Activated T-helper 1 cell treated with anti-CD3 and anti-CD28 coated beads, Interleukin-12 subunit alpha, Interleukin-12 subunit beta, Interleukin-2, Interleukin-4 antibody, amounts not matched to agents 30 ng/mL and 10 ng/mL and 1 ng/mL, durations not matched to agents 14 hours and 24 hours and 36 hours (primary cell): Measurements from ENCODE around the gene TMC1. TPM values are rescaled to one million over a fixed set of nuclear protein-coding genes. Genes with fewer than 3 reads are reported as not detected.
"Not testable (repeated sequence)": the region's sequence is repeated elsewhere in the genome, so short reads cannot be mapped to it uniquely, and the experiment has no call there.

Experiments used
- DNase-seq: peaks from one replicate; pipeline ENCODE4 v3.0.0; 2021; ENCODE audit warnings: low spot score
- H3K27ac Mint-ChIP-seq: one replicate; pipeline ENCODE4 v1.8.0; 2021; ENCODE audit warnings: mild to moderate bottlenecking, mixed read lengths
- H3K27me3 Mint-ChIP-seq: one replicate; pipeline ENCODE4 v1.8.0; 2022; ENCODE audit warnings: mild to moderate bottlenecking, moderate library complexity, mixed read lengths; ENCODE audit not compliant: insufficient read depth
- H3K36me3 Mint-ChIP-seq: one replicate; pipeline ENCODE4 v1.8.0; 2021; ENCODE audit warnings: low read depth, mixed read lengths
- H3K4me1 Mint-ChIP-seq: one replicate; pipeline ENCODE4 v1.8.0; 2021; ENCODE audit warnings: low read depth, mixed read lengths
- H3K4me3 Mint-ChIP-seq: one replicate; pipeline ENCODE4 v1.8.0; 2021; ENCODE audit warnings: mild to moderate bottlenecking, moderate library complexity, mixed read lengths
- H3K9me3 Mint-ChIP-seq: one replicate; pipeline ENCODE4 v1.8.0; 2021; ENCODE audit warnings: mixed read lengths
- intact Hi-C: fragments of 100-400 bp; cut with micrococcal nuclease; formaldehyde crosslinking; loops from one replicate; pipeline ENCODE4 v1.15.1; 2024
- total RNA-seq: library from RNA; stranded (reverse); gene quantifications from 2 replicates; pipeline ENCODE4 v1.2.3, GENCODE V29; 2022

Gene TMC1
- not detected in 2 replicates for total RNA-seq

DNA sequence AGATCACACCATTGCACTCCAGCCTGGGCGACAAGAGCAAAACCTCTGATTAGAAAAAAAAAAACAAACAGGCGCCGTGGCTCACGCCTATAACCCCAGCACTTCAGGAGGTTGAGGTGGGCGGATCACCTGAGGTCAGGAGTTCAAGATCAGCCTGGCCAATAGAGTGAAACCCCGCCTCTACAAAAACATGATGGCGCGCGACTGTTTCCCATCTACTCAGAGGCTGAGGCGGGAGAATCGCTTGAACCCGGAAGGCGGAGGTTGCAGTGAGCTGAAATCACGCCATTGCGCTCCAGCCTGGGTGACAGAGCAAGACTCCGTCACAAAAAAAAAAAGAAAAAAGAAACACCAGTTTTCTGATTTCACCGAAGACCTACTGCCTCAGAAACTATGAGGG, at the start of gene TMC1:
TSS of gene TMC1 (plus strand) at position 193 of the 400 bp plus-strand sequence. CDS start 127,041 bp downstream, outside the sequence.
- DNase-seq, H3K4me3 Mint-ChIP-seq, H3K27me3 Mint-ChIP-seq, intact Hi-C loops, H3K9me3 Mint-ChIP-seq, H3K36me3 Mint-ChIP-seq, H3K27ac Mint-ChIP-seq: not testable (repeated sequence)
- H3K4me1 Mint-ChIP-seq: peaks cover 39% of the 10 kb centered on the region

DNA sequence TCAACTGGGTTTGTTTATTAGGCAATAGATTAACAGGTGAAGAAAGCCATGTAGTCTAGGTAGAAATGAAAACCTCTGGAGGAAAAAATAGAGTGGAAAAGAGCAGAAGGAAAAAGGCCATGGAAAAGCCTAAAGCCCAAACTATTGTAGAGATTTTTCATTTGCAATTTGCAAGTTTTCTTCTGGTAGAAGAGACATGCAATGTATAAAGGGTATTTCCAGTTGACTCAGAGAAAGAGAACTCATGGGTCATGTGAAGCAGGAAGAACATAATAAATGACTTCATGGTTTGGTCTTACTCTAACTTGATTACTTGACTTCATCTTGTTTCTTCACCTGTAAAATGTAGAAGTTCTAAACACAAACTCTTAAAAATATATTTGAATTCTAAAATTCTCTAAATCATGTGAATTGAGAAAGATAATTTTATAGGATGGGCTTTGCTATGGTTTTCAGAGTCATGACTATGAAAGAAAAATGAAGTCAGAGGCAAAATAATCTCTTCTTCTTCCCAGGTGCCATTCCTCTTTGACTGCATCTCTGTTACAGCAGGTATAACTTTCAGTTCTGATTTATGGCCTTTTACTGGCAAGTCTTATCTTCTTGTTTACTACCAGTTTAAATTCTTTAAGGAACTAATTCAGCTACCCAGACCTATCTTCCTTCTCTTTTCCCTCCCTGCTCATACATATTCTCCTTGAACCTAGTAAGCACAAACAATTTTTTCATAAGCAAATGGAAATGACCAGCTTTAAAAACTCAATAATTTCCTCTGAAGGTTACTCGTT, 47.7 kb upstream of the TMC1 start:
- peaks cover 8% of the 10 kb centered on the region for H3K36me3 Mint-ChIP-seq
- H3K4me3 Mint-ChIP-seq: peak overlapping the region; percentile 60
- H3K4me1 Mint-ChIP-seq: peaks cover 64% of the 10 kb centered on the region
- intact Hi-C loops: loop anchor here (1.0 to 10.0 kb wide), 7 partner anchors 8 to 681 kb away; partner anchors contain the start of genes ANXA1 and ZFAND5
- peak overlapping the region; percentile 90 for H3K27ac Mint-ChIP-seq
- H3K9me3 Mint-ChIP-seq: peaks cover 9% of the 10 kb centered on the region
- DNase-seq: no peak
- H3K27me3 Mint-ChIP-seq: no peaks in the 10 kb centered on the region

DNA sequence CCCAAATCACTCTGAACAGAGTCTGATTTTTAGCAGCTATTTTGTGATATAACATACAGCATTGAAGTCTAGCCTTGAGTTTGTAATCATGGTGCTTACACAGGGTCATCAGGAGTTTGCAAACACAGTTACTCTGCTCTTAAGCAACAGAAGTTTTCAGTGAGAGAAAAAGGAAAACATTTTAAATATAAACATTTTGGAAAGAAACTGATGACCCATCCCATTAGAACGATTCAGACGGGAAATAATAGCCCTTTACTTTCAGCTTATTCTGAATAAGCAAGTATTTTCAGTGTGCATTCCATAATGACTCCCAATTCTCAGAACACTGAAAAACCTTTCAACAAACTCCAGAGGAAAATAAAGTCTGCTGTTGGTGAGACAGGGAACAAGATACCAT, 46.7 kb upstream of the TMC1 start:
- Mint-ChIP-seq H3K9me3 (peaks cover 9% of the 10 kb centered on the region), H3K4me1 (peaks cover 74% of the 10 kb centered on the region), H3K4me3 (no peak overlapping the region), H3K27ac (peak overlapping the region; percentile 68), H3K36me3 (peaks cover 8% of the 10 kb centered on the region), H3K27me3 (no peaks in the 10 kb centered on the region)
- DNase-seq: no peak
- intact Hi-C loops: loop anchor here (10.0 kb wide), 2 partner anchors 620 to 680 kb away; partner anchors contain the start of gene ANXA1

DNA sequence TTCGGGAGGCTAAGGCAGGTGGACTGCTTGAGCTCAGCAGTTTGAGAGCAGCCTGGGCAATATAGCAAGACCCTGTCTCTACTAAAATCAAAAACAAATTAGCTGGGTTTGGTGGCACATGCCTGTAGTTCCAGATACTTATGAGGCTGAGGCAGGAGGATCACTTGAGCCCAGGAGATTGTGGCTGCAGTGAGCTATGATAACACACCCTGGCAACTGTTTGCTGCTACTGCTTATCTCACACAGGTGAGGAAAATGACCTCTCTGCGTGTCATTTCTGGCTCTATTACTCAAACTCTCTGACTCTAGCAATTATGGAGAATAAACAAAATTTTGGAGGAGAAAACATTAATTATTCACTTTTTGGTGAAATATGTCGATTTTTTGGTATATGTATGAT, 45.3 kb upstream of the TMC1 start:
- H3K27me3 Mint-ChIP-seq: no peaks in the 10 kb centered on the region
- intact Hi-C loops: loop anchor here (2.0 to 10.0 kb wide), 3 partner anchors 87 to 679 kb away; partner anchors contain the start of gene ANXA1
- peaks cover 8% of the 10 kb centered on the region for H3K36me3 Mint-ChIP-seq
- H3K4me3 Mint-ChIP-seq: no peak overlapping the region
- H3K4me1 Mint-ChIP-seq: peaks cover 70% of the 10 kb centered on the region
- no peak for DNase-seq
- H3K27ac Mint-ChIP-seq: no peak overlapping the region
- H3K9me3 Mint-ChIP-seq: peaks cover 9% of the 10 kb centered on the region

DNA sequence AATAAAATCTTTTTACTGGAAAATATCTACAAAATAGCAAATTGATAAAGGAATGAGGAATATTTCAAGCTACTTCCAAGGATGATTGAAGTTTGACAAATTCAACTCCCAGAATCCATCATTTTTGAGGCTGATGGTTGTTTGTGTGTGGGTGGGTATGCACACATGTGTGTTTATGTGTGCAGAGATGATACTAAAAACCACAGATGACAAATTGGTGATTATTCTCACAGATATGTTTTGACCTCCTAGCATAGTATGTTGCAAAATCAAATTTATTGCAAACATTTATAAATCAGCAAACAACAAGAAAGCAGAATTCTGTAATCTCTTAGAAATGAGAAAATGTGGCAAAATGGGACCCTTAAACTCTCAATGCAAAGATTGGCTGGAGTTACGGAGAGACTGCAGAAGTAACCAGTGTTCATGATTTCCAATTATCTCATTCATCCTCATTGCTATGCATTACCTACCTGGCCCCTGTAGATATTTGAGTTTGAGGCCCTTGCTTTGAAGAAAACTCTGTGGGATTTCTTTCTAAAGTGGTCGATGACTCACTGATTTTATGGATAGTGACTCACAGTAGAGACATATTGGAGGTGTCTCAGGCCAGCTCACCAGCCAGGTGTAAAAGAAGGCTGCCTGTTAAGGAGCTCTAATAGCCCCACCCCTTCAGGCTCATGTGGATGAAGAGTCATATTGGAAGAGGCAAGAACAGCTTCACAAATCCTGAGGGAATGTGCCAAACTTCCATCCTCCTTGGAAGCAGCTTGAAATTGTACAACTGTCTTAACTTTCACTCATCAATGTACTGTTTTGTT, 44.6 kb upstream of the TMC1 start:
- H3K4me3 Mint-ChIP-seq: no peak overlapping the region
- intact Hi-C loops: loop anchor here (1.0 to 10.0 kb wide), 7 partner anchors 32 to 678 kb away; partner anchors contain the start of gene ANXA1

DNA sequence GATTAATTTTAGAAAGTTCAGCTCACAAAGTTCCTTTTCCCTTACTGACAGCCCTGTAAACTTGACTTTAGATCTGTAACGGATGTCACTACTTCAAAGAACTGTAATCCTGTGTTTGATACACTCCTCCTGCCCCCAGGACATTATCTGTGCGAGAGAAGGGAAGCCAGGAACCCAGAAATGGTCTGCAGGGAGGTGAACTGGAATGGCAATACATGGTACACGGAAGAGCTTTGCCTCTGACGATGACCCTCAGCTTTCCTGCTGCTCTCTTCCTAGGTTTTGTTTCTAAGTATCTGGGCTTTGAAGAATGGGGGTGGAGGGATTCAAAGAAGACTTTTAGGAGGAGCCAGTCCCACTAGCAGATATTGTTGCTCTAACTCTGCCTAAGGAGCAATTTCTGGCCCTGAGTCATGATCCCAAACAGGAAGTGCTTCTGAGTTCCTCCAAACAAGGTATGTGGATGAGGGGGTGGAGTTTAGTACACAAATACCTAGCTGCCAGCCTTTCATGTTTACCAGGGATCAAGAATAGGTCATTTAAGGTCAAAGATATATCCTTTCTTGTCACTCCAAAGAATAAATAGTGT, 43.4 kb upstream of the TMC1 start:
- DNase-seq: no peak
- Mint-ChIP-seq H3K4me1 (peaks cover 56% of the 10 kb centered on the region), H3K27ac (peak overlapping the region; percentile 82), H3K27me3 (no peaks in the 10 kb centered on the region), H3K36me3 (peaks cover 5% of the 10 kb centered on the region), H3K4me3 (peak overlapping the region; percentile 54), H3K9me3 (peaks cover 3% of the 10 kb centered on the region)
- intact Hi-C loops: loop anchor here (1.0 to 10.0 kb wide), 7 partner anchors 31 to 677 kb away; partner anchors contain the start of gene ANXA1

More for the DNA sequence above, 44.6 kb upstream of the TMC1 start:
- DNase-seq: no peak
- peaks cover 7% of the 10 kb centered on the region for H3K36me3 Mint-ChIP-seq
- no peaks in the 10 kb centered on the region for H3K27me3 Mint-ChIP-seq
- peaks cover 64% of the 10 kb centered on the region for H3K4me1 Mint-ChIP-seq
- peak overlapping the region; percentile 71 for H3K27ac Mint-ChIP-seq
- peaks cover 6% of the 10 kb centered on the region for H3K9me3 Mint-ChIP-seq

DNA sequence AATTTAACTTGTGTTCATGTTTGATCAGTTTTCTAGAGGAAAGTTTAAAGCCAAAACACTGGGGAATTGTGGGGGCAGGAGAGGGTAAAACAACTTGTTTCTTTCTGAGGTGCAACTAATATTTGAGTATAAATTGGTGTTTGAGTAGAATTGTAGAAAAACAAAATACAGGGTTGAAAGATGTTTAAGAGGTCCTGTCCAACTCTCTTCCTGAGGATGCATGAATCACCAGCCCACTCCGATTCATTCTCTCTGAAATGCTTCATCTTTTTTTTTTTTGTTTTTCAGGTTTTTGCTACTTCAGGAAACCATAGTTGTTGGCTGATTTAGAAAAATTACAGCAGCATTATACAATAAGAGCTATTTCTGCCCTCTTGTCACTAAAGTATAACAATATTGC, 42.4 kb upstream of the TMC1 start:
- peak overlapping the region; percentile 27 for H3K27ac Mint-ChIP-seq
- no peak for DNase-seq
- intact Hi-C loops: loop anchor here (10.0 kb wide), 2 partner anchors 624 to 676 kb away; partner anchors contain the start of gene ANXA1
- peaks cover 4% of the 10 kb centered on the region for H3K36me3 Mint-ChIP-seq
- peaks cover 52% of the 10 kb centered on the region for H3K4me1 Mint-ChIP-seq
- no peaks in the 10 kb centered on the region for H3K27me3 Mint-ChIP-seq
- no peaks in the 10 kb centered on the region for H3K9me3 Mint-ChIP-seq
- peak overlapping the region; percentile 64 for H3K4me3 Mint-ChIP-seq

DNA sequence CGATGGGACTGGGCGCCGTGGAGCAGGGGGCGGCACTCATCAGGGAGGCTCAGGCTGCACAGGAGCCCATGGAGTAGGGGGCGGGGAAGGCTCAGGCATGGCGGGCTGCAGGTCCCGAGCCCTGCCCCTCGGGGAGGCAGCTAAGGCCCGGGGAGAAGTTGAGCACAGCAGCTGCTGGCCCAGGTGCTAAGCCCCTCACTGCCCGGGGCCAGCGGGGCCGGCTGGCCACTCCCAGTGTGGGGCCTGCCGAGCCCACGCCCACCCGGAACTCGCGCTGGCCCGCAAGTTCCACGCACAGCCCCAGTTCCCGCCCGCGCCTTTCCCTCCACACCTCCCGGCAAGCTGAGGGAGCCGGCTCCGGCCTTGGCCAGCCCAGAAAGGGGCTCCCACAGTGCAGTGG, 41.1 kb upstream of the TMC1 start:
- intact Hi-C loops, H3K4me3 Mint-ChIP-seq, H3K27ac Mint-ChIP-seq, H3K27me3 Mint-ChIP-seq, H3K36me3 Mint-ChIP-seq, DNase-seq, H3K9me3 Mint-ChIP-seq: not testable (repeated sequence)
- H3K4me1 Mint-ChIP-seq: peaks cover 47% of the 10 kb centered on the region

DNA sequence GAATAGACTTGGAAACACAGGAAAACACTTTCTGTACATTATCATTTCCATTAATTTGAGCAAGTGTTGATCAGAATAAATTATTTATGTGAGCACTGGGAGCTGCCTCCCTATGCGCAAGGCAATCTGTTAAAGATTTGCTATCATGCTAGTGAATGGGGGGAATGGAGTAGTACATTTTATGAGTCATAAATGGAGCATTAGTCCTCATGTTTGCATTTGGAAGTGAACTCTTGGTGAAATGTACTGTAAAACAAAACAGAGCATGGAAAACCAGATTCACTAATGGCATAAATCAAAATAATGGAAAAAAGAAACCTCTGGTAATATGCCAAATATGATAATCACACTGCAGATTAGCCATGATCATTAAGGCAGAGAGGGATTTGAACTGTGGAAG, 40.5 kb upstream of the TMC1 start:
- no peak for DNase-seq
- Mint-ChIP-seq H3K27ac (no peak overlapping the region), H3K4me3 (no peak overlapping the region), H3K4me1 (peaks cover 47% of the 10 kb centered on the region), H3K9me3 (no peaks in the 10 kb centered on the region), H3K36me3 (peaks cover 2% of the 10 kb centered on the region), H3K27me3 (no peaks in the 10 kb centered on the region)
- intact Hi-C loops: no loop called here

DNA sequence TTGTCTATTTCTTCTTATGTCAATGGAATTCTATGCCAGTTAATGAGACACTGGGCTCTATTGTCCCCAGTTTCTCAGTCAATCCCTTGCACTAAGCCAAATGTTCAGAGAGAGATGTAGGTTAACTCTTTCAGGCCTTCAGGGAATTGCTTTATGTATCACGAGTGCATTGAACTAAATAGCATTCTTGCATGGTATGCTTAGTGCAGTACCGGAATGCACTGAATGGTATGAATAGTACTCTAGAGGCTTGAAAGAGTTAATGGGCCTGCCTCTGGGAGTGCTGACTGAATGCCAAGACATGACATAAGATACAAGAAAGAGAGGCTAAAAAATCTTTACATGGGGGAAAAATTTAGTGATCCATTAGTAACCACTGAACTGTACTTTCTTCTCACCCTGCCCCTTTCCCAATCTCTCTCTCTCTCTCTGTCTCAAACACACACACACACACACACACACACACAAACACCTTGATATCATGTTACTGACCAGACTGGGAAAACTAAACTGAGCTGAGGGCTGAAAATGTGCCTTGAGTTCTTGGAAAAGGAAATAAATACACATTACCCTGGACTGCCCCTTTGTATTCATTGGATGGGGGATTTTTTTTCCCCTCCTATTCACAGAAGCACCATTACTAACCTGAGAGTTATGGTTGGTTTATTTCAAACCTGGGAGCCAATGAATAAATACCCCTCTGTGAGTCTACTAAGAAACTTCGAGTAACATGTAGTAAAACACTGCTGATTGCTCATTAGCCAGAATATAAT, 35.4 kb upstream of the TMC1 start:
- Mint-ChIP-seq H3K27ac (no peak overlapping the region), H3K9me3 (no peaks in the 10 kb centered on the region), H3K4me3 (no peak overlapping the region), H3K36me3 (no peaks in the 10 kb centered on the region), H3K27me3 (no peaks in the 10 kb centered on the region), H3K4me1 (peaks cover 12% of the 10 kb centered on the region)
- no peak for DNase-seq
- intact Hi-C loops: no loop called here

DNA sequence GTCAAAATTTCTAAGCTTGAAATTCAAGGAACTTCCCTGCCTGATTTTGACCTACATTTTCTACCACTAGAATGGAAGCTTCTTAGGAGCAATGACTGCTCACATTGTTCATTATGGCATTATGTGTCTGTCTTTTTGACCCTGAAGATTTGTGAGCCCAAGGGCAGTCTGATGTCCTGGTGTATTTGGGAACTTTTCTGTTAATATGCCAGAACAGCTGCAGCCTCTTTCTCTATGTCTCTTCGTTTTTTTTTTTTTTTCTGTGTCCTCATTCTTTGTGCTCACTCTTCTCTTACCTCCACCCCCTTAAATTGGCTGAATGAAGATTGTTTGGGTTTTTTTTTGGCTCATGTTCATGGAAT, 34.8 kb upstream of the TMC1 start:
- Mint-ChIP-seq H3K27me3 (no peaks in the 10 kb centered on the region), H3K9me3 (no peaks in the 10 kb centered on the region), H3K4me3 (no peak overlapping the region), H3K27ac (no peak overlapping the region), H3K36me3 (no peaks in the 10 kb centered on the region), H3K4me1 (peaks cover 12% of the 10 kb centered on the region)
- intact Hi-C loops: no loop called here
- no peak for DNase-seq

DNA sequence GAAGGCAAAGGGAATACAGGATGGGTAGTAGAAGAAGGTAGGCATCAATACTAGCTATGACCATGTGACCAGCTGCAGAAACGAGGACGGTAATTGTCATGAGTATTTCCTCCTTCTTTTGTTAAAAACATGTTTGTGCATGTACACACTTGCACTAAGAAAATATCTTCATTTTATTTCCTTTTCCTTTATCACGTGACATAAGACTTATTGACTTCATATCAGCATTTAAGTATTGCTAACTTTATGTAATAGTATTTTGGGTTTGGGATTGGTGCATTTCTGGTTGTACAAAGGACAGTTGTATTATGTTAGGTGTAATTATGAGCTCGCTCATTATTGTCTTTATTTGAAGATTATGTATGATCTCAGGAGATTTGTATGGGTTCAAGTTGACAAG, 33.7 kb upstream of the TMC1 start:
- H3K27ac Mint-ChIP-seq, H3K9me3 Mint-ChIP-seq, H3K4me3 Mint-ChIP-seq, H3K36me3 Mint-ChIP-seq, DNase-seq, H3K27me3 Mint-ChIP-seq, intact Hi-C loops: not testable (repeated sequence)
- H3K4me1 Mint-ChIP-seq: peaks cover 12% of the 10 kb centered on the region
